GM21526 (cell line): ENCODE data around the gene SEMA5A.

Experiments used
- ATAC-seq: cut with Tn5 transposase; IDR thresholded peaks from one replicate; pipeline ENCODE4 v1.9.1; 2021; ENCODE audit warnings: moderate library complexity; ENCODE audit not compliant: unreplicated experiment, low FRiP score

The SEMA5A gene

DNA sequence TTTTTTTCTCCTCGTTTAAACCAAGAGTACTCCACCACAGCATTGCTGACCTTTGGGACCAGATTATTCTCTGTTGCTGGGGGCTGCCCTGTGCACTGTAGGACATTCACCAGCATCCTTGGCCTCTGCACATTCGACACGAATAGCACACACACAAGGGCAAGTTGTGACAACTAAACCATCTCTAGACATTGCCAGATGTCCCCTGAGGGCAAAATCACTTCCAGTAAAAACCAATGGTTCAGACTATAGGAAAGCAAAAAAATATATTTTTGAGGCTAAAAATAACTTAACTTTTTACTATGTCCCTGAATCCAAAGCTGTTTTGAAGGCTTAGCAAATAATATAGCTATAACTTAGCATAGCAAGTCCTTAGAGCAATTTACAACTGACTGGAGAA is 65.9 kb downstream of the SEMA5A start:
- no peak for ATAC-seq

DNA sequence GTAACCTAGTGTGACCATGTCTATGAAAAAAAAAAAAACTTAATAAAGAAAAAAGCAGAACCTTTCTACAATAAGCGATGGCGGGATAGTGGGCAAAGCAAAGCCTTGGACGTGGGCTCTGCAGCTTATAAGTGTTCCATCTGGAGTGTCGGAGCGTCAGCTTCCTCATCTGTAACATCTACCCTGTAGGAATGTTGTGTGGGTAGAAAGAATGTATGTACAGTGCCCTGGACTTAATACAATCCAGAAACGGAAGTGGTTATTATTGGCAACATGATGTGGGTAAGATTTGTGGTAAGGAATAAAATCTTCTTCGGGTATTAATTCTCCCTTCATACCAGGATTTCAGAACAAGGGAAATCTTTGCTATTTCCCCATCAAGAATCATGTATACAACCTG is 66.5 kb downstream of the SEMA5A start:
- ATAC-seq: no peak

GRCh38 chr5:9477537-9477936 is 68.3 kb downstream of the SEMA5A start:
- ATAC-seq: no peak

DNA sequence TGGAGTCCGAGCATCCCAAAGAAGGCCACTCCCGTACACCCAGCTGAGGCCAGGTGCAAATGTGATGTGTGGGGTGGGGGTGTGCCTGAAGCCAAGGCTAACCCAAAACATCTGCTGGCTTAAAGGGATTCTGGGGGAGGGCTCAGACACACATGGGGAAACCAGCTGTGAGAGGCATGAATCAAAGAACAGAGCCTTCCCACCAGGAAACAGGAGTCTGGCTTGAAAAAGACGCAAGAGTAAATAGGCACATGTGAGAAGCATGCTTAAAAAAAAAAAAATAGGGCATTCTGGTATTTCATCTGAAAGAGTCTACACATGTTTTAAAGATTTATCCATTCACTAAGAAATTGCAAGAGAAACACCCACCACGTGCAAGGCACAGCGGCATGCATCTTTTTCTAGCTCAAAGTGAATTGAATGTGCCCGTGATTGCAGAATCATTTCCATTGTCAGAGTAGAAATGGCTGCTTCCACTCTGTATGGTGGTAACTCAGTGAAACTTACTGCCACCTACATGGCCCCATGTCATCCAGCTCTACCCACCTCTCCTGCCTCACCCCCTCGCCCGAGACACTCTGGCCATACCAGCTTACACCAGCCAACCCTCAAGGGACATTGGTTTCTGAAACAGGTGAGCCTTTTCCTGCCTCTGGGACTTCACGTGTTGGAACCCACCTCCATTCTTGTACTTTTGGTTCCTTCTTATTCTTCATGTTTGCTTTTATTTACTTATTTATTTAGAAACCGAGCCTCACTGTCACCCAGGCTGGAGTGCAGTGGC is 71.5 kb downstream of the SEMA5A start:
- ATAC-seq: no peak

DNA sequence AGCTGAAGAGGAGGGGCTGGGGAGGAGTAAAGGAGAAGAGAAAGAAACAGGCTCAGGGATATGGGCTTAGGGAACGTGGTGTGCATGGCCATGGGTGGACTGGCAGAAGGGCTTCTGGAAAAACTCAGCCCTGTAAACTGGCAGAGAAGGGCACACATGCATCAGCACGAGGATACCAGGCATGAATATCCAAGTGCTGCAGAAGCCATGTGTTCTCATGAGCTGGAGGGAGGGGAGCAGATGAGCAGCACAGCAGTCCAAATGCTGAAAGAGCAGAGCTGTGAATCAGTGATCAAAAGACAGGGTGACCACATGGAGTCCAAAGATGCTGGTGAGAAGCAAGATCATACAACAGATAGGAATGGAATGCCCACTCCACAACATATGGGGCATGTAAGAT is 72.3 kb downstream of the SEMA5A start:
- no peak for ATAC-seq

GRCh38 chr5:9470410-9470809 is 75.5 kb downstream of the SEMA5A start:
- no peak for ATAC-seq

DNA sequence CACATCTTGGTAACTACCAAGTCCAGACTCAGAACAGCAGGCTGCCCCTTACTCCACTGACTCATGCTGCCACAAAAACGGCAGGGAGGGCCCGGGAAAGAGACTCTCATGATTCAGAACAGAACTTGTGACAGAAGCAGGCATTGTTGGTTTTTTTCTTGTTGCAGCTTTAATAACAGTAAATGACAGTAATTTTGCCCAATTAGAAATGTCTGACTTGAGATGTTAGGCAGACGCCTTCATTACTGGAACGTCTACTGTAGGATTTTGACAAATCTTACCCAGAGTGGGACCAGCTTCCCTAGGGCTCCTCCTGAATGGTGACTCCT is 77.9 kb downstream of the SEMA5A start:
- ATAC-seq: no peak

- no peak for ATAC-seq
These were observed 78.4 kb downstream of the SEMA5A start for GRCh38 chr5:9467199-9468059.

- ATAC-seq: no peak
These were observed 79.2 kb downstream of the SEMA5A start for GRCh38 chr5:9466697-9467096.

DNA sequence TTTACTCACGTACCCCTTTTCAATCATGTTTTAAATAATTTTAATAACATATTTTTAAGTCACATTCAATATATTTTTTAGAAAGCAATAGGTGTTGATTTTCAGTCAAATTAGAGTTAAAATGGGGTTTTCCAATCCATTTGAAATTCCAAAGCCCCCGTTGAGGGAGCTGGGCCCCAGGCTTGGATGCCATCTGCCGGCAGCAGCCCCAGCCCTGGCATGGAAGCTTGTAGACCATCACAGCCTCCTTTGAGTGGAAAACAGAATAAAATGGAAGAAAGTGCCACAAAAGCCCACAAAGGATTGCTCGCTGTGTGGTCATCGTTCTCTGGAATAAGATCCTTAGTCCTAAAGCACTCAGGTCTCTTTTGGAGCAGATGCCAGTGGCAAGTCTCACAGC is 81.4 kb downstream of the SEMA5A start:
- no peak for ATAC-seq

DNA sequence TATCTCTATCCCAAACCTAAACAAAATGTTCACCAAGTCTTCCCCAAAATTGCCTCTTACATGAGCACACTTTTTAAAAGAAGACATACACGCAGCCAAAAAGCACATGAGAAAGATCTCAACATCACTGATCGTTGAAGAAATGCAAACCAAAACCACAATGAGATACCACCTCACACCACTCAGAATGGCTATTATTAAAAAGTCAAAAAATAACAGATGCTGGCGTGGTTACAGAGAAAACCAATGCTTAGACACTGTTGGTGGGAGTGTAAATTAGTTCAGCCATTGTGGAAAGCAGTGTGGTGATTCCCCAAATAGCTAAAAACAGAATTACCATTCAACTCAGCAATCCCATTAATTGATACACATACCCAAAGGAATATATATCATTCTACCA is 83.8 kb downstream of the SEMA5A start:
- ATAC-seq: no peak

- ATAC-seq: no peak
These were observed 84.8 kb downstream of the SEMA5A start for GRCh38 chr5:9460885-9461645.

- no peak for ATAC-seq
These were observed 89.3 kb downstream of the SEMA5A start for GRCh38 chr5:9456435-9457042.

DNA sequence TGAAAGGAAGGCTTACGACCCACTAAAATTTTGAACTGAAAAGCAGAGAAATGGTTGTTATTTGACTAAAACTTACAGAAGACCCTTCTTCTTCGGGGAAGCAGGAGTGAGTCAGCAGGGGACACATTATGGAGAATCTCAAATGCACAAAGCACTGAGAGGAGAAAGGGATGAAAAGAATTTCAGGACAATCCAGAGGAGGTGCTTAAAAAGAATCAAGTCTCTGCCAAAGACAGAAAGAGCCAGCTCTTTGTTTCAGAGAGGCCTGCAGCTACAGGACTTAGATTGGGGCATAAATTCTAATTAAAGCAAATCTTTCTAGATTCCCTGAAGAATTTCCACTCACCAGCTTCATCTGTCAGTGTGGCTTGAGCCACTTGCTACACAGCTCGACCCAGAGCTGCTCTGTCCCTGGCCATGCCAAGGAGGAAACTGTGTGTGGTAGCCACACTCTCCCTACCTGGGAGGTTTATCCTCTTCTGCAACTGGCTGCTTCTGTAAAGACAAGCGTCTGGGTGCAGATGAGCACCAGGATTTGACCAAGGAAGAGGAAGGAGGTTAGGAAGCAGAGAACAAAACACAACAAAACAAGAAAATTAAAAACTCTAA is 89.9 kb downstream of the SEMA5A start:
- no peak for ATAC-seq

- ATAC-seq: no peak
These were observed 91.4 kb downstream of the SEMA5A start for GRCh38 chr5:9454491-9454890.

GRCh38 chr5:9454012-9454481 is 91.8 kb downstream of the SEMA5A start:
- no peak for ATAC-seq

DNA sequence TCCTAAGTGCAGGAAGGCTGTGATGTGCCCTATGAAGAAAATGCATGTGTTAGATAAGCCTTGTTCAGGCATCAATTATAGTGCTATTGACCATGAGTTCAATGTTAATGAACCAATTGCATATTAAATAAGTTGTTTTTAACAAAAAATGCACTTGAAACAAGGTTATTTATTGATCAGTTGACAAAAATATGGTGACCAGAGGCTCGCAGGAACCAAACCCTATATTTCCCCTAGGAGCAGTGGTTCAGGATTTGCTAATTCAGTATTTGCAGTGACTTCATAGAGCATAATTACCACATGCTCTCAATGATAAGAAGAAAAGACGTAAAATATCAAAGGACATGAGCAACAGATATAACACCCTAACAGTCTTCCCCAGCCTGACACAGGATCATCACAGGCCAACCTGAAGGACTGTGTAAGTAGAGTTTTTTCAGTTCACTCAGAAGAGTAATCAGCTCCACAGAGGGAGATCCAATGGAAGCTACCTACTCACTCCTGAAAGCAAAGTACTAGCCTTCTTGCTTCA is 92.3 kb downstream of the SEMA5A start:
- ATAC-seq: no peak

DNA sequence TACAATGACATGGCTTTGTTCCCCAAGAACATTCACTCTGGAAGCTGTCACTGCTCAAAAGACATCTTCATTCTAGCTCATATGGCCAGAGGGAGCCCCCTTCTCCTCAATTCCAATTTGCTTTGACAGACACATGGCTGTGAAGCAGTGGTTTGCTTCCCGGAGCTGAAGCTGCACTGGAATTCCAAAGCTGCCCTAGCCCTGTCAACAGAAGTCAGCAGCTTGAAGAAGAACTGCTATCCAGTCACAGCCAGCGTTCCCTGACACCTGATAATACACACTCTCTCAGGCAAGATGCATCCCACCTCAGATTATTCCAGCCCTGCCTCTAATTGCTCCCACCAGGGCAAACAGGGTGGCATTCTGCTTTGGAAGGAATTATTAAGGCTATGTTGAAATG is 93.7 kb downstream of the SEMA5A start:
- no peak for ATAC-seq

DNA sequence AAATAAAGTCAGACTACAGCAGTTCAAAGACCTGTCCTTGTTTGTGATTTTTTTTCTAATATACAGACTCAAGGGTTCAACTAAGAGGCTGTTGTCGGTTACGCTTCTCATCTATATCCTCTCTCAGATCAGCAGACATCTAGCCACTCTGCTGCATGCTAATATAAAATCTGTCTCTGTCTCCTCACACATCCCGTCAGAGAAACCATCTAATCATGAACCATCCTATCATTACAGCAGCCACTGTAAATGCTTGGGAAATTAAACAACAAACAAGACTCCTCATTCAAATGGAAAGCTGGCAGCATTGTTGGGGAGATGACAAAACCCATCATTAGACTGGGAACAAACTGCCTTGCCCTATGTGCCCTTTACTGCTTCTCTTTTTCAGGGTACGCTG is 94.8 kb downstream of the SEMA5A start:
- ATAC-seq: no peak

GRCh38 chr5:9447691-9448090 is 98.2 kb downstream of the SEMA5A start:
- no peak for ATAC-seq
